IMR-90 (cell line): ENCODE results near the gene GNG11. TPM values are rescaled to one million over a fixed set of nuclear protein-coding genes. Genes with fewer than 3 reads are reported as not detected.

Experiments used
- ATAC-seq: fragments of 200-7000 bp; cut with Tn5 transposase; 2 replicates; pipeline ENCODE4 v1.9.1; 2020; ENCODE audit warnings: low read depth, mild to moderate bottlenecking, moderate library complexity
- BruUV-seq: library from RNA; stranded (reverse); fragments of 400-500 nt; replicated peaks from 2 replicates; lab custom pipeline; 2021; lab: Mats Ljungman, UMichigan
- CTCF ChIA-PET: fragments of 300-600 bp; formaldehyde crosslinking; extraction: SDS; loops from one replicate; lab custom pipeline; 2021; ENCODE audit warnings: antibody characterized with exemption; lab: Yijun Ruan, JAX
- POLR2A ChIA-PET: fragments of 300-600 bp; sonication (Branson Sonifier 250); formaldehyde crosslinking; loops from one replicate; lab custom pipeline; 2022; ENCODE audit warnings: antibody characterized with exemption; ENCODE audit not compliant: unreplicated experiment; lab: Charles Lee
- DNase-seq: peaks from one replicate; pipeline ENCODE4 v3.0.0; 2013
- H2AFZ ChIP-seq: replicated peaks from 2 replicates; pipeline ENCODE3; 2013; ENCODE audit warnings: low read length, mild to moderate bottlenecking; ENCODE audit not compliant: poor library complexity
- H2AK5ac ChIP-seq: 2 replicates; pipeline ENCODE4 v1.6.1; 2013; ENCODE audit warnings: low read depth, low read length, inconsistent platforms
- H2AK9ac ChIP-seq: replicated peaks from 2 replicates; pipeline ENCODE3; 2013; ENCODE audit warnings: mild to moderate bottlenecking, low read depth, low read length, moderate library complexity; ENCODE audit not compliant: poor library complexity
- H2BK120ac ChIP-seq: 2 replicates; pipeline ENCODE4 v1.6.1; 2013; ENCODE audit warnings: low read depth, low read length, inconsistent platforms
- H2BK15ac ChIP-seq: 3 replicates; pipeline ENCODE4 v1.6.1; 2013; ENCODE audit warnings: low read depth, low read length, inconsistent platforms
- H2BK20ac ChIP-seq: 2 replicates; pipeline ENCODE4 v1.6.1; 2013; ENCODE audit warnings: low read depth, mild to moderate bottlenecking, inconsistent platforms, low read length, moderate library complexity
- H2BK5ac ChIP-seq: 2 replicates; pipeline ENCODE4 v1.6.1; 2013; ENCODE audit warnings: mild to moderate bottlenecking, low read depth, low read length, inconsistent platforms; ENCODE audit not compliant: poor library complexity, severe bottlenecking
- H3K14ac ChIP-seq: replicated peaks from 2 replicates; pipeline ENCODE4 v1.6.1; 2013; ENCODE audit warnings: low read depth, low read length, inconsistent platforms
- H3K18ac ChIP-seq: 2 replicates; pipeline ENCODE4 v1.6.1; 2013; ENCODE audit warnings: low read depth, low read length, control low read depth
- H3K23ac ChIP-seq: 2 replicates; pipeline ENCODE4 v1.6.1; 2013; ENCODE audit warnings: low read depth, low read length, inconsistent platforms
- H3K27ac ChIP-seq: 2 replicates; pipeline ENCODE4 v1.5.1; 2013; ENCODE audit warnings: mild to moderate bottlenecking, control low read depth, low read length; ENCODE audit not compliant: insufficient read depth
- H3K27me3 ChIP-seq: 2 replicates; pipeline ENCODE4 v1.6.1; 2013; ENCODE audit warnings: low read length; ENCODE audit not compliant: control insufficient read depth, insufficient read depth
- H3K36me3 ChIP-seq: 2 replicates; pipeline ENCODE4 v1.6.1; 2013; ENCODE audit warnings: low read length, mixed read lengths; ENCODE audit not compliant: control insufficient read depth, insufficient read depth
- H3K4ac ChIP-seq: 2 replicates; pipeline ENCODE4 v1.6.1; 2013; ENCODE audit warnings: low read depth, low read length, inconsistent platforms
- H3K4me1 ChIP-seq: 2 replicates; pipeline ENCODE4 v1.6.1; 2013; ENCODE audit warnings: low read length, mixed read lengths; ENCODE audit not compliant: control insufficient read depth, insufficient read depth
- H3K4me2 ChIP-seq: 2 replicates; pipeline ENCODE4 v1.6.1; 2013; ENCODE audit warnings: low read depth, mild to moderate bottlenecking, control low read depth, low read length, moderate library complexity
- H3K4me3 ChIP-seq: 2 replicates; pipeline ENCODE4 v1.5.1; 2013; ENCODE audit warnings: low read depth, mild to moderate bottlenecking, control low read depth, low read length, moderate library complexity; ENCODE audit not compliant: insufficient read depth
- H3K56ac ChIP-seq: 2 replicates; pipeline ENCODE4 v1.6.1; 2013; ENCODE audit warnings: low read length, inconsistent platforms; ENCODE audit not compliant: insufficient read depth; ENCODE audit errors: extremely low read depth
- H3K79me1 ChIP-seq, 2 experiments: 2 replicates each; pipeline ENCODE4 v1.6.1; 2013; ENCODE audit warnings: low read length in 2 of 2, inconsistent platforms in 1 of 2, low read depth in 1 of 2
- H3K9ac ChIP-seq: 2 replicates; pipeline ENCODE4 v1.6.1; 2013; ENCODE audit warnings: low read depth, low read length, control low read depth
- H3K9me1 ChIP-seq: 2 replicates; pipeline ENCODE4 v1.6.1; 2013; ENCODE audit warnings: low read length, inconsistent platforms; ENCODE audit not compliant: insufficient read depth
- H3K9me3 ChIP-seq: 2 replicates; pipeline ENCODE4 v1.6.1; 2013; ENCODE audit warnings: low read length; ENCODE audit not compliant: control insufficient read depth, insufficient read depth
- H4K20me1 ChIP-seq: 2 replicates; pipeline ENCODE4 v1.6.1; 2013; ENCODE audit warnings: low read length, inconsistent platforms; ENCODE audit not compliant: insufficient read depth
- H4K5ac ChIP-seq: 2 replicates; pipeline ENCODE4 v1.6.1; 2013; ENCODE audit warnings: mild to moderate bottlenecking, low read depth, low read length, control low read depth
- H4K8ac ChIP-seq, 2 experiments: 2 replicates each; pipeline ENCODE4 v1.6.1; 2013; ENCODE audit warnings: low read depth in 2 of 2, low read length in 2 of 2, control low read depth in 1 of 2, inconsistent platforms in 1 of 2
- H4K91ac ChIP-seq: 2 replicates; pipeline ENCODE4 v1.6.1; 2013; ENCODE audit warnings: low read depth, low read length, inconsistent platforms; ENCODE audit not compliant: insufficient read depth
- BHLHE40 ChIP-seq: fragments of 150-350 bp; IDR thresholded peaks from 2 replicates; pipeline ENCODE4 v1.6.1; 2016; ENCODE audit warnings: mild to moderate bottlenecking, low read depth, low read length
- CEBPB ChIP-seq: IDR thresholded peaks from 2 replicates; pipeline ENCODE4 v1.6.1; 2012; ENCODE audit warnings: low read depth, low read length, improper control_type of control experiment
- CHD1 ChIP-seq: IDR thresholded peaks from 2 replicates; pipeline ENCODE4 v1.6.1; 2012; ENCODE audit warnings: low read depth, low read length, improper control_type of control experiment
- ELK1 ChIP-seq: fragments of 150-350 bp; IDR thresholded peaks from 2 replicates; pipeline ENCODE4 v1.6.1; 2016; ENCODE audit warnings: low read depth, mild to moderate bottlenecking, low read length, moderate library complexity, borderline replicate concordance
- FOS ChIP-seq: fragments of 150-350 bp; IDR thresholded peaks from 2 replicates; pipeline ENCODE4 v1.6.1; 2016; ENCODE audit warnings: low read depth, low read length
- MAFK ChIP-seq: IDR thresholded peaks from 2 replicates; pipeline ENCODE4 v1.6.1; 2012; ENCODE audit warnings: low read depth, low read length, improper control_type of control experiment
- MAZ ChIP-seq: IDR thresholded peaks from 2 replicates; pipeline ENCODE4 v1.6.1; 2012; ENCODE audit warnings: low read depth, mild to moderate bottlenecking, low read length, improper control_type of control experiment, moderate library complexity, borderline replicate concordance
- MXI1 ChIP-seq: IDR thresholded peaks from 2 replicates; pipeline ENCODE4 v1.6.1; 2012; ENCODE audit warnings: low read depth, mild to moderate bottlenecking, low read length, moderate library complexity, borderline replicate concordance
- NFE2L2 ChIP-seq: fragments of 150-350 bp; IDR thresholded peaks from 2 replicates; pipeline ENCODE4 v1.6.1; 2016; ENCODE audit warnings: low read depth, mild to moderate bottlenecking, low read length
- POLR2A ChIP-seq: IDR thresholded peaks from 2 replicates; pipeline ENCODE4 v1.6.1; 2012; ENCODE audit warnings: mild to moderate bottlenecking, low read depth, low read length
- RAD21 ChIP-seq: IDR thresholded peaks from 2 replicates; pipeline ENCODE4 v1.6.1; 2012; ENCODE audit warnings: low read length, improper control_type of control experiment
- RCOR1 ChIP-seq: IDR thresholded peaks from 2 replicates; pipeline ENCODE4 v1.6.1; 2012; ENCODE audit warnings: mild to moderate bottlenecking, low read length, improper control_type of control experiment; ENCODE audit not compliant: insufficient replicate concordance
- RFX5 ChIP-seq: IDR thresholded peaks from 2 replicates; pipeline ENCODE4 v1.8.0; 2012; ENCODE audit warnings: low read depth, mild to moderate bottlenecking, low read length, moderate library complexity
- SMC3 ChIP-seq: fragments of 150-350 bp; IDR thresholded peaks from 2 replicates; pipeline ENCODE4 v1.6.1; 2016; ENCODE audit warnings: low read depth, mild to moderate bottlenecking, antibody characterized with exemption, low read length, moderate library complexity
- WGBS, 2 experiments: methylation state at CpG; one replicate each; pipeline versions ENCODE4 v1.1.5 to v1.1.7; 2013; ENCODE audit warnings: missing lambda C conversion rate in 2 of 2; ENCODE audit not compliant: insufficient read length in 1 of 2; ENCODE audit errors: extremely low coverage in 2 of 2; 5-methylcytosine and 5-hydroxymethylcytosine counted together
- dilution Hi-C: fragments of 300-500 bp; cut with HindIII; formaldehyde crosslinking; loops from one replicate; pipeline ENCODE4 v1.14.3; 2018; ENCODE audit warnings: low sequenced_read_pairs; ENCODE audit not compliant: unreplicated experiment
- in situ Hi-C: fragments of 300-500 bp; cut with MboI; formaldehyde crosslinking; loops from 3 replicates; pipeline ENCODE4 v1.14.3; 2019; ENCODE audit warnings: low sequenced_read_pairs, inconsistent platforms, mixed read lengths
- intact Hi-C: fragments of 100-400 bp; cut with micrococcal nuclease; formaldehyde crosslinking; loops from 2 replicates; pipeline ENCODE4 v1.10.0; 2022
- polyA plus RNA-seq, 3 experiments: library from polyadenylated mRNA; depleted of rRNA; stranded (reverse); fragments of >200 nt; gene quantifications; 2 replicates each; pipeline ENCODE4 v1.2.3, GENCODE V29; 2012; ENCODE audit warnings: low replicate concordance in 1 of 3
- total RNA-seq: library from RNA; depleted of rRNA; stranded (reverse); fragments of >200 nt; gene quantifications from 2 replicates; pipeline ENCODE4 v1.2.3, GENCODE V29; 2012
- TF ChIP-seq, protein P1 (sequence below): conservative IDR thresholded peaks from 2 replicates; pipeline ENCODE4 v1.5.1; 2012; ENCODE audit warnings: mild to moderate bottlenecking, low read depth, low read length, improper control_type of control experiment
- TF ChIP-seq, protein P2 (sequence below): fragments of 150-350 bp; IDR thresholded peaks from 2 replicates; pipeline ENCODE4 v1.6.1; 2017; ENCODE audit warnings: mild to moderate bottlenecking, antibody characterized with exemption, low read length, low read depth

The GNG11 gene
- total and polyA plus RNA-seq, 2 of the 4 experiments (the other 2 are of a cell fraction): 6.1 to 10.5 TPM

GRCh38 chr7:93937818-93938217 is 16.3 kb downstream of the GNG11 start:
- intact Hi-C loops (no loop called here), in situ Hi-C loops (no loop called here), dilution Hi-C loops (no loop called here)
- H2AFZ ChIP-seq: no peak overlapping the region
- no peak overlapping the region for H4K5ac ChIP-seq
- H3K18ac ChIP-seq: peak overlapping the region; percentile 37; the same call in 1 of the 2 replicates
- no peak overlapping the region for H2AK5ac ChIP-seq
- no peaks in the 10 kb centered on the region for H3K9me3 ChIP-seq
- no peaks in the 10 kb centered on the region for H3K36me3 ChIP-seq
- H2AK9ac ChIP-seq: no peak overlapping the region
- no peak overlapping the region; the same call in 1 of the 2 replicates for H3K4ac ChIP-seq
- 0 out of 4 replicates have a peak overlapping the region, but pooled peaks of 1 of the 2 experiments have one; percentile 39 for H4K8ac ChIP-seq
- 0 out of 2 replicates have a peak overlapping the region, but pooled peaks have one; percentile 43 for H3K14ac ChIP-seq
- no peak overlapping the region for H3K4me2 ChIP-seq
- no peak for TF ChIP-seq CEBPB
- TF ChIP-seq ELK1: no peak
- no peak for TF ChIP-seq FOS
- no peak for TF ChIP-seq MAZ
- TF ChIP-seq, protein P1, sequence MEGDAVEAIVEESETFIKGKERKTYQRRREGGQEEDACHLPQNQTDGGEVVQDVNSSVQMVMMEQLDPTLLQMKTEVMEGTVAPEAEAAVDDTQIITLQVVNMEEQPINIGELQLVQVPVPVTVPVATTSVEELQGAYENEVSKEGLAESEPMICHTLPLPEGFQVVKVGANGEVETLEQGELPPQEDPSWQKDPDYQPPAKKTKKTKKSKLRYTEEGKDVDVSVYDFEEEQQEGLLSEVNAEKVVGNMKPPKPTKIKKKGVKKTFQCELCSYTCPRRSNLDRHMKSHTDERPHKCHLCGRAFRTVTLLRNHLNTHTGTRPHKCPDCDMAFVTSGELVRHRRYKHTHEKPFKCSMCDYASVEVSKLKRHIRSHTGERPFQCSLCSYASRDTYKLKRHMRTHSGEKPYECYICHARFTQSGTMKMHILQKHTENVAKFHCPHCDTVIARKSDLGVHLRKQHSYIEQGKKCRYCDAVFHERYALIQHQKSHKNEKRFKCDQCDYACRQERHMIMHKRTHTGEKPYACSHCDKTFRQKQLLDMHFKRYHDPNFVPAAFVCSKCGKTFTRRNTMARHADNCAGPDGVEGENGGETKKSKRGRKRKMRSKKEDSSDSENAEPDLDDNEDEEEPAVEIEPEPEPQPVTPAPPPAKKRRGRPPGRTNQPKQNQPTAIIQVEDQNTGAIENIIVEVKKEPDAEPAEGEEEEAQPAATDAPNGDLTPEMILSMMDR: no peak
- TF ChIP-seq MXI1: no peak
- no peak for TF ChIP-seq BHLHE40
- no peak for TF ChIP-seq RAD21
- no peak for TF ChIP-seq CHD1
- TF ChIP-seq RFX5: no peak
- TF ChIP-seq NFE2L2: no peak
- TF ChIP-seq SMC3: no peak
- TF ChIP-seq RCOR1: no peak
- TF ChIP-seq, protein P2, sequence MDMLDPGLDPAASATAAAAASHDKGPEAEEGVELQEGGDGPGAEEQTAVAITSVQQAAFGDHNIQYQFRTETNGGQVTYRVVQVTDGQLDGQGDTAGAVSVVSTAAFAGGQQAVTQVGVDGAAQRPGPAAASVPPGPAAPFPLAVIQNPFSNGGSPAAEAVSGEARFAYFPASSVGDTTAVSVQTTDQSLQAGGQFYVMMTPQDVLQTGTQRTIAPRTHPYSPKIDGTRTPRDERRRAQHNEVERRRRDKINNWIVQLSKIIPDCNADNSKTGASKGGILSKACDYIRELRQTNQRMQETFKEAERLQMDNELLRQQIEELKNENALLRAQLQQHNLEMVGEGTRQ: no peak
- TF ChIP-seq POLR2A: no peak
- TF ChIP-seq MAFK: no peak
- no peak overlapping the region; the same call in 1 of the 2 replicates for H3K23ac ChIP-seq
- POLR2A ChIA-PET: no interaction called here
- H3K4me1 ChIP-seq: peaks cover 9% of the 10 kb centered on the region
- H3K56ac ChIP-seq: no peak overlapping the region
- no peak overlapping the region for H3K27ac ChIP-seq
- CTCF ChIA-PET: no interaction called here
- no peaks in the 10 kb centered on the region for H3K79me1 ChIP-seq
- no peaks in the 10 kb centered on the region for H3K27me3 ChIP-seq
- H3K4me3 ChIP-seq: no peak overlapping the region
- H3K9ac ChIP-seq: no peak overlapping the region
- H2BK15ac ChIP-seq: peak overlapping the region; percentile 23; the same call in 1 of the 3 replicates
- H3K9me1 ChIP-seq: peaks cover 7% of the 10 kb centered on the region
- H2BK120ac ChIP-seq: peak overlapping the region; percentile 32; the same call in 1 of the 2 replicates
- ATAC-seq: no peak
- peak overlapping the region; percentile 18; the same call in 1 of the 2 replicates for H2BK20ac ChIP-seq
- no peaks in the 10 kb centered on the region for H4K20me1 ChIP-seq
- no peak overlapping the region for H2BK5ac ChIP-seq
- peak overlapping the region; percentile 32; the same call in 1 of the 2 replicates for H4K91ac ChIP-seq
- WGBS, 2 experiments: no CpG with 5 or more reads among the region's 1 CpG
- DNase-seq: no peak
- BruUV-seq: no TSS peak
